Measurements from ENCODE around the gene PCDH18.

DNA sequence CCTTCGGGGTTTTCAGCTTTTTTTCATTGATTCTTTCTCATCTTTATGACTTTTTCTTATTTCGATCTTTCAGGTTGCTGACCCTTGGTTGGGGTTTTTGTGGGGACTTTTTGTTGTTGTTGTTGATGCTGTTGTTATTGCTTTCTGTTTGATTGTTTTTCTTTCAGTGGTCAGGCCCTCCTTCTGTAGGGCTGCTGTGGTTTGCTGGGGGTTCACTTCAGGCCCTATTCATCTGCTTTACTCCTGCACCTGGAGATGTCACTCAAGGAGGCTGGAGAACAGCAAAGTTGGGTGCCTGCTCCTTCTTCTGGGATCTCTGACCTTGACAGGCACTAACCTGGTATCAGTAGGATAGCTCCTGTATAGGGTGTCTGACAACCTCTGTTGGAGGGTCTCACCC is 39.9 kb upstream of the PCDH18 start:
- TF ChIP-seq, protein P1, sequence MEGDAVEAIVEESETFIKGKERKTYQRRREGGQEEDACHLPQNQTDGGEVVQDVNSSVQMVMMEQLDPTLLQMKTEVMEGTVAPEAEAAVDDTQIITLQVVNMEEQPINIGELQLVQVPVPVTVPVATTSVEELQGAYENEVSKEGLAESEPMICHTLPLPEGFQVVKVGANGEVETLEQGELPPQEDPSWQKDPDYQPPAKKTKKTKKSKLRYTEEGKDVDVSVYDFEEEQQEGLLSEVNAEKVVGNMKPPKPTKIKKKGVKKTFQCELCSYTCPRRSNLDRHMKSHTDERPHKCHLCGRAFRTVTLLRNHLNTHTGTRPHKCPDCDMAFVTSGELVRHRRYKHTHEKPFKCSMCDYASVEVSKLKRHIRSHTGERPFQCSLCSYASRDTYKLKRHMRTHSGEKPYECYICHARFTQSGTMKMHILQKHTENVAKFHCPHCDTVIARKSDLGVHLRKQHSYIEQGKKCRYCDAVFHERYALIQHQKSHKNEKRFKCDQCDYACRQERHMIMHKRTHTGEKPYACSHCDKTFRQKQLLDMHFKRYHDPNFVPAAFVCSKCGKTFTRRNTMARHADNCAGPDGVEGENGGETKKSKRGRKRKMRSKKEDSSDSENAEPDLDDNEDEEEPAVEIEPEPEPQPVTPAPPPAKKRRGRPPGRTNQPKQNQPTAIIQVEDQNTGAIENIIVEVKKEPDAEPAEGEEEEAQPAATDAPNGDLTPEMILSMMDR (IDR thresholded peaks at IDR 0.05): no peak
- no peak for TF ChIP-seq POLR2A (IDR thresholded peaks at IDR 0.05)

All from testis (tissue), 2 donors.